ENCODE measurements around the gene PBXIP1. TPM values are rescaled to one million over a fixed set of nuclear protein-coding genes. Genes with fewer than 3 reads are reported as not detected.
"Not testable (repeated sequence)": the region's sequence is repeated elsewhere in the genome, so short reads cannot be mapped to it uniquely, and the experiment has no call there.

PBXIP1 gene
- total RNA-seq, 3 donors from 2014 or later = 7.7 to 12.7 (median 9.5) TPM

DNA sequence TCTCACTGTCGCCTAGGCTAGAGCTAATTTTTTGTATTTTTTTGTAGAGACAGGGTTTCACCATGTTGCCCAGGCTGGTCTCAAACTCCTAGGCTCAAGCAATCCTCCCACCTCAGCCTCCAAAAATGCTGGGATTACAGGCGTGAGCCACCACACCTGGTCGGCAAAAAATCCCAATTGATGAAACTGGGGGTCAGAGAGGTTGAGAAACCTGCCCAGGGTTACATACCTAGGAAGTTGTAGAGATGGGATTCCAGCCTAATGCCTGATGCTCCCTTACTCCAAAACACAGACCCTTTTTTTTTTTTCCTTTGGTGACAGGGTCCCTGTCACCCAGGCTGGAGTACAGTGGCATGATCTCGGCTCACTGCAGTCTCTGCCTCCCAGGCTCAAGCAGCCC is 30.8 kb upstream of the PBXIP1 start:
- DNase-seq; ATAC-seq; H3K27me3 Mint-ChIP-seq (ENCODE audit: low read depth); H3K9me3 Mint-ChIP-seq; H3K4me3 Mint-ChIP-seq: not testable (repeated sequence)
- H3K36me3 Mint-ChIP-seq (ENCODE audit: insufficient read depth) = peaks cover 19% of the 10 kb centered on the region
- peaks cover 20% of the 10 kb centered on the region for H3K4me1 Mint-ChIP-seq (ENCODE audit: low read depth)

GRCh38 chr1:154983776-154984466 is 28.0 kb upstream of the PBXIP1 start:
- H3K9me3 Mint-ChIP-seq = no peaks in the 10 kb centered on the region
- peaks cover 12% of the 10 kb centered on the region for H3K4me1 Mint-ChIP-seq (ENCODE audit: low read depth)
- H3K4me3 Mint-ChIP-seq = no peak overlapping the region
- DNase-seq = no peak
- ATAC-seq = no peak
- H3K27me3 Mint-ChIP-seq (ENCODE audit: low read depth) = no peaks in the 10 kb centered on the region
- peaks cover 15% of the 10 kb centered on the region for H3K36me3 Mint-ChIP-seq (ENCODE audit: insufficient read depth)

DNA sequence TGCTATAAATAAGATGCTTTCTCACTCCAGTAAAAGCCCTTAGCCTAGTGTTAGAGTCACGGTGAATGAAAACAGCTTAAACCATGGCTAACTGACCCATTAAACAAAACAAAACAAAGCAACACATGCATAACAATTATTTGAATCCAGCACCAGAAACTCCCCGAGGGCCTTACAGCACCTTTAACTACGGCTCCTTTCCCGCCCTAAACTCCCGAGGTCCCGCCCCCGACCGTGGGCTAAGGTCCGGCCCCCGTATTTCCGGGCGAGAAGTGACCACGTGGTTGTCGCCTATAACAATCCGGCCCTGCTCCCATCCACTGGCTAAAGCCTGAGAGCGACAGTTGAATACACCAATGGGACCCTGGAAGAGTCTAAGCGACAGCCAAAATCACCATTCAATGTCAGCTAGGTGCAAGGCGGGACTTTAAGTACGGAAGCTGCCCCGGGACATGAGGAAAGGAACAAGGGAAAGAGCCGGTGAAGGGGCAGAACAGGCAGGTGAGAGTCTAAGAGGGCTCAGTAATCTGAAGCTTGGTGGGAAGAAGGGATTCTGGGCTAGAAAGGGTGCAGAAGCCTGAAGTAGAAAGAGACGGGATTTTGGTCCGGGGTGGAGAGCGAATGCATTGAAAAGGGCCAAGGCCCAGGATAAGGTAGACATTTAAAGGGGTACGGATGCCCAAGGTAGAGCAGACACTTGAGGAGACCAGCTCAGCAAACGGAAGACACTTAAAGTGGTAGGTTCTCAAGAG is 27.2 kb upstream of the PBXIP1 start, which contains the start of gene FLAD1:
Gene FLAD1 (plus strand): TSS at position 448 of the 752 bp plus-strand sequence. CDS start 351 bp downstream, outside the sequence.
- Mint-ChIP-seq H3K4me3 (no peak within 1 kb of the TSS), H3K9me3 (no peaks in the 10 kb centered on the region), H3K27me3 (ENCODE audit: low read depth) (no peaks in the 10 kb centered on the region), H3K36me3 (ENCODE audit: insufficient read depth) (peaks cover 7% of the 10 kb centered on the region), H3K4me1 (ENCODE audit: low read depth) (peaks cover 9% of the 10 kb centered on the region)
- peak; percentile 92 for DNase-seq
- peak; percentile 100 for ATAC-seq

DNA sequence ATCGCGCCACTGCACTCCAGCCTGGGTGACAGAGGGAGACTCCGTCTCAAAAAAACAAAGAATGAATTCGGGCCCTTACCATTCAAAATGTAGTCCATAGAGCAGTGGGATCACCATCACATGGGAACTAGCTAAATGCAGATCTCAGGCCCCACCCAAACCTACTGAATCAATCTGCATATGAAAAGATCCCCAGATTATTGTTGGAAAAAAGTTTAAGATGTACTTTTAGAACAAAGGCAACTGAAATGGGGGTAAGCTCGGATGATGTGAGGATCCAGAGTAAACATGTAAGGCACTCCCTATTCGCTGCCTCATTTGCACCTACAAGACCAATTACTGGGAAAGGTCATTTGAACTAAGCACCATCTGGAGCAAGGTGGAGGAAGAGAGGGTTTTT is 26.4 kb upstream of the PBXIP1 start:
- ATAC-seq = no peak
- no peak for DNase-seq
- H3K36me3 Mint-ChIP-seq (ENCODE audit: insufficient read depth) = peaks cover 8% of the 10 kb centered on the region
- H3K27me3 Mint-ChIP-seq (ENCODE audit: low read depth) = no peaks in the 10 kb centered on the region
- peaks cover 13% of the 10 kb centered on the region for H3K4me1 Mint-ChIP-seq (ENCODE audit: low read depth)
- H3K4me3 Mint-ChIP-seq = no peak overlapping the region
- no peaks in the 10 kb centered on the region for H3K9me3 Mint-ChIP-seq

DNA sequence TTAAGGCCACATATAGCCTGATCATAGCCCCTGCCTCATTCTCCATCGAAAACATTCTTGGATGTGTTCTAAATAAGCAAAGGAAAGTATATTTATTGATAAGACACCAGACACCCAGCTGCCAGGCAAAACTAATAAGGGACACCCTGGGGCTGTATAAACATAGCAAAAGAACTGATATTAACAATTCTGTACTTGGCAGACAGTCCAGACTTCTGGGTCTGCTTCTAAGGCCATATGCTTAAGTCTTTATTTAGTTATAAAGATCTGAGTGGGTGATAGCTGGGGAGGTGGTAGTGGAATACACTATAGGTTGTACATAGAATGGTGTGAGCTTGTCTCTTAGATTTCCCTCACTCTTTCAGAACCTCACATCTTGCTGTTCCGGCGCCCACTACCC is 22.5 kb upstream of the PBXIP1 start:
- Mint-ChIP-seq H3K36me3 (ENCODE audit: insufficient read depth) (peaks cover 8% of the 10 kb centered on the region), H3K4me1 (ENCODE audit: low read depth) (peaks cover 7% of the 10 kb centered on the region), H3K9me3 (no peaks in the 10 kb centered on the region), H3K4me3 (no peak overlapping the region), H3K27me3 (ENCODE audit: low read depth) (no peaks in the 10 kb centered on the region)
- ATAC-seq (no peak), DNase-seq (no peak)

DNA sequence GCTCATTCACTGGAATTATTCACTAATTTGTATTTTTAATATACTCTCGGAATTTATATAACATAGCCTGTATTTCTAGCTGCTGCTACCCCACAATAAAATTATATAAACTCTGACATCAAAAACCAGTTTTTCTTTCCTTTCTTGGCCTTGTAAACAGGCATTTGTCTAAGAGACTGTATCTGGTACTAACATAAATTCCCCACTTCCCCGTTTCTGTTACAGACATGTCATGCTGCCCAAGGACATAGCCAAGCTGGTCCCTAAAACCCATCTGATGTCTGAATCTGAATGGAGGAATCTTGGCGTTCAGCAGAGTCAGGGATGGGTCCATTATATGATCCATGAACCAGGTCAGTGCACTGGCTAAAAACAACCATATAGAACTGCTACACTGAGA is 21.9 kb upstream of the PBXIP1 start:
- not testable (repeated sequence) for H3K9me3 Mint-ChIP-seq; DNase-seq; H3K4me1 Mint-ChIP-seq (ENCODE audit: low read depth); H3K36me3 Mint-ChIP-seq (ENCODE audit: insufficient read depth); H3K27me3 Mint-ChIP-seq (ENCODE audit: low read depth); H3K4me3 Mint-ChIP-seq; ATAC-seq

DNA sequence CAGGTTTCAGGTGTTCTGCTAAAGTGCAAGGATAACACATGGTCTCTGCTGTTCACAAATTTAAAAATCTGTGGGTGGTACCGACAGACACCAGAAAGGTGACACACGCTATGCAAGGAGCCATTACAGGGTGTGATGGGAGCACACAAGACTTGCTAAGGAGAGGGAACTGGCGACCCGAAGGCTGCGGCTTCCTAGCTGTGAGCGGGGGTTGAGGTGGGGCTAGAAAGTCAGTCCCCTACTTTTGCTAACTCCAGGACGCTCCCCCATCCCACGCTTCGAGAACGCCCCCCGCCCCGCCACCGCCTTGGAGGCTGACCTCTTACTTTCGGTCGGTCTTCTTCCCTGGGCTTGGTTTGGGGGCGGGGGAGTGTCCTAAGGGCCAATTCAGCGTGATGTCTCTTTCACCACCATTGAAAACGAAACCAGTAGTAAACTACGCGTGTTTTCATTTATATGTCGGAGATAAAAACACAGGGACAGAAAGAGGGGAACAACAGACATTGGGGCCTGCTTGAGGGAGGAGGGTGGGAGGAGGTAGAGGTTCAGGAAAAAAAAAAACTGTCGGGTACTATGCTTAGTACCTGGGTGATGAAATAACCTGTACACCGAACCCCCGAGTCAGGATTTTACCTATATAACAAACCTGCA is 19.6 kb upstream of the PBXIP1 start:
- peaks cover 14% of the 10 kb centered on the region for H3K36me3 Mint-ChIP-seq (ENCODE audit: insufficient read depth)
- ATAC-seq (peak; percentile 11 to 15), DNase-seq (peak; percentile 37)
- H3K4me1 Mint-ChIP-seq (ENCODE audit: low read depth) = peaks cover 28% of the 10 kb centered on the region
- H3K9me3 Mint-ChIP-seq = no peaks in the 10 kb centered on the region
- no peaks in the 10 kb centered on the region for H3K27me3 Mint-ChIP-seq (ENCODE audit: low read depth)
- H3K4me3 Mint-ChIP-seq = no peak overlapping the region

DNA sequence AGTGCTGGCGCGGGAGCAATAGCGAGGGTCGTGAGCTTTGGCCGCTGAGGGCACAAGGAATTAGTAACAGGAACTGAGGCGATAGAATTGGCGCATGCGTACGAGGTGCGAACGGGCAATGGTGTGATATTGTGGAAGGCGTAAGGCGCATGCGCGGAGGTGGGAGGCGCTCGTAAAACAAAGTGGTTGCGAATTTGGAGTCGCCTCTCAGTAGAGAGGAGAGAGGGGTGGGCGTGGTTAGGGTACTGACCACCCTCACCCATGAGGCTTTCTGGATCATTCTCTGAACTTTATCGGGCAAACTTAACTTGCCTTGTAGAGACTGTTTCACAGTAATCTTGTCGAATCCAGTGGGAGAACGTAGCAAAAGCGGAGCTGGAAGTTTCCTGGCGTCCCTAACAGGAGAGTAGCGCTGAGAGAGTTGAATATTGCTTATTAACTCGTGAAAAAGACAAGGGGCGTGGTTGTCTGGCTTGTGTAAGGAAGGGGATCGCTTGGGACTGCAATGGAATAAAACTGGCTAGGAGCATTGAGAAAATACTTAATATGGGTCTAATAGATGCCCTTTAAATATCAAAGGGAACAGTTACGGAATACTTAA is 19.0 kb upstream of the PBXIP1 start:
- Mint-ChIP-seq H3K4me3 (no peak overlapping the region), H3K9me3 (no peaks in the 10 kb centered on the region), H3K4me1 (ENCODE audit: low read depth) (peaks cover 28% of the 10 kb centered on the region), H3K27me3 (ENCODE audit: low read depth) (no peaks in the 10 kb centered on the region), H3K36me3 (ENCODE audit: insufficient read depth) (peaks cover 14% of the 10 kb centered on the region)
- DNase-seq (peak; percentile 90), ATAC-seq (peak; percentile 51 to 56)

- ATAC-seq (peak; percentile 84 to 87), DNase-seq (peak; percentile 94)
- Mint-ChIP-seq H3K4me1 (ENCODE audit: low read depth) (peaks cover 29% of the 10 kb centered on the region), H3K9me3 (no peaks in the 10 kb centered on the region), H3K36me3 (ENCODE audit: insufficient read depth) (peaks cover 13% of the 10 kb centered on the region), H3K27me3 (ENCODE audit: low read depth) (no peaks in the 10 kb centered on the region), H3K4me3 (no peak within 1 kb of the TSS)
Measured at GRCh38 chr1:154974102-154974807, 18.4 kb upstream of the PBXIP1 start, which contains the start of gene CKS1B. CKS1B (plus strand) TSS chr1:154974681; CDS start chr1:154974746, 65 bp downstream.

DNA sequence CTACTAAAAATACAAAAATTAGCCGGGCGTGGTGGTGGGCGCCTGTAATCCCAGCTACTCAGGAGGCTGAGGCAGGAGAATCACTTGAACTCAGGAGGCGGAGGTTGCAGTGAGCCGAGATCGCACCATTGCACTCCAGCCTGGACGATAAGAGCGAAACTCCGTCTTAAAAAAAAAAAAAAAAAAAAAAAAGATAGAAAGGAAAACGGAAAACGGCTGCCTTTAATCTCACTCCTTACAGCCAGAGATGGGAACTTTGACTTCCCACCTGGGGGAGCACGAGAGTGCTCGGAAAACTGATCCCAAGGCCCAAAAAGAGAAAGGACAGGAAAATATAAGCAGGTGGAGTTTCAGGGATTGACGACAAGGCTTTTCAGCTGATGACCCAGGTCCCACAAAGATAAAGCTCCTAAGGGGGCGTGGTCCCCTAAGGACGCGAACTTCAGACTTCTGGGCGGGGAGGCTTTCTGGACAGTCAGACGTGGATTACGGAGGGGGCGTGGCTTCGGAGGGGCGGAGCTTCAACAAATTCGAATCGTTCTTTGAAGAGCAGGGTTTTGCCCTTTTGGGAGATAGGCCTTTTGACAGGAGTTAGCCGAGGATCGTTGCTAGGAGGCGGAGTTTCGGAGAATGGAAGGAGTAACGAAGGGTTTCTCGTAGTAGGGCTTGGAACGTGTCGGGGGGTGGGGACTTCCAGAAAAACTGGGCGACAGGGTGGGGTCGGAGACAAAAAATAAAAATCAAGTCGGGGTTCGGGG is 17.6 kb upstream of the PBXIP1 start:
- peaks cover 10% of the 10 kb centered on the region for H3K36me3 Mint-ChIP-seq (ENCODE audit: insufficient read depth)
- peaks cover 30% of the 10 kb centered on the region for H3K4me1 Mint-ChIP-seq (ENCODE audit: low read depth)
- H3K27me3 Mint-ChIP-seq (ENCODE audit: low read depth) = no peaks in the 10 kb centered on the region
- no peaks in the 10 kb centered on the region for H3K9me3 Mint-ChIP-seq
- ATAC-seq (peak; percentile 8 to 23), DNase-seq (peak; percentile 90)
- no peak overlapping the region for H3K4me3 Mint-ChIP-seq

- no peak for ATAC-seq
- peaks cover 10% of the 10 kb centered on the region for H3K36me3 Mint-ChIP-seq (ENCODE audit: insufficient read depth)
- H3K27me3 Mint-ChIP-seq (ENCODE audit: low read depth) = no peaks in the 10 kb centered on the region
- peaks cover 29% of the 10 kb centered on the region for H3K4me1 Mint-ChIP-seq (ENCODE audit: low read depth)
- H3K9me3 Mint-ChIP-seq = no peaks in the 10 kb centered on the region
- H3K4me3 Mint-ChIP-seq = no peak overlapping the region
- DNase-seq = no peak
Measured at GRCh38 chr1:154972517-154973343, 16.8 kb upstream of the PBXIP1 start.

DNA sequence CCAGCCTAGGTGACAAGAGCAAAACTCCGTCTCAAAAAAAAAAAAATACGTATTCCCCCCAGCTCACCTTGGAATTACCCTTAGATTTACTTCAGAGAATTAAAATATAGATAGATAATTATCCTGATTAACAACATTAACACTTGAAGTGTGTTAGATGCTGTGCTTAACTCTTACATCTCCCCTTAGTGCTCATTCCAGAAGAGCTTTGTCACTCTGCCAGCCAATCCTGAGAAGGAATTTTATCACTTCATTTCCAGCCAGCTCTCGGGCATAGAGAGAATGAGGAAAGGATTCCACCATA is 16.3 kb upstream of the PBXIP1 start:
- DNase-seq (no peak), ATAC-seq (no peak)
- Mint-ChIP-seq H3K9me3 (no peaks in the 10 kb centered on the region), H3K36me3 (ENCODE audit: insufficient read depth) (peaks cover 10% of the 10 kb centered on the region), H3K27me3 (ENCODE audit: low read depth) (no peaks in the 10 kb centered on the region), H3K4me3 (no peak overlapping the region), H3K4me1 (ENCODE audit: low read depth) (peaks cover 27% of the 10 kb centered on the region)

Measured in activated T-cell treated with anti-CD3 and anti-CD28 coated beads, Interleukin-2, amount 50 U/mL, for 4 hours (primary cell).